ENCODE data around the gene PTPRJ.
"Not testable (repeated sequence)": the region's sequence is repeated elsewhere in the genome, so short reads cannot be mapped to it uniquely, and the experiment has no call there.

The PTPRJ gene

DNA sequence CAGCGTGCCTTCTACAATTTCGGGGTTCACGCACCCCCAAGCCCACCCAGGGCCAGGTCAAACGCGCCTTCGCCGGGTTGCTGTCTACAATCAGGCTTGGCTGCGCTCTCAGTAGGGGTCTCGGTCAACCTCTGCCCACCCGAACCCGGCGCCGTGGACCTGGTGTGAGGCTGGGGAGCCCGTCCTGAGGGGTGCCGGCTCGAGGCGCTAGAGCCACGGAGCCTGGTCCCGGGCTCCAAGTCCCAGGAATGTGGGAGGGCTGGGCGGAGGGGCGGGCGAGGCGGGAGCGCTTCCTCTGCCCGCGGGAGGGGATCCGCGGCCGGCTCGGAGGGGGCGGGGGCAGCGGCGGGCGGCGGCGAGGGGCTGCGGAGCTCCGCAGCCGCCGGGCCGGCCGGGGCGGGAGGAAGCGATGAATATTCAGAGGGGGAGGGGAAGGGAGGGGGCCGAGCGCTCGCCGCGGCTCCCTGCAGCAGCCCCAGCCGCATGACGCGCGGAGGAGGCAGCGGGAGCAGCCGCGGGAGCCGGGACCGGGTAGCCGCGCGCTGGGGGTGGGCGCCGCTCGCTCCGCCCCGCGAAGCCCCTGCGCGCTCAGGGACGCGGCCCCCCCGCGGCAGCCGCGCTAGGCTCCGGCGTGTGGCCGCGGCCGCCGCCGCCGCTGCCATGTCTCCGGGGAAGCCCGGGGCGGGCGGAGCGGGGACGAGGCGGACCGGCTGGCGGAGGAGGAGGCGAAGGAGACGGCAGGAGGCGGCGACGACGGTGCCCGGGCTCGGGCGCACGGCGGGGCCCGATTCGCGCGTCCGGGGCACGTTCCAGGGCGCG lies at the start of gene PTPRJ:
Gene PTPRJ (plus strand): TSS at position 472 of the 819 bp plus-strand sequence. CDS start 354 bp downstream, outside the sequence.
- no peak for FAIRE-seq

DNA sequence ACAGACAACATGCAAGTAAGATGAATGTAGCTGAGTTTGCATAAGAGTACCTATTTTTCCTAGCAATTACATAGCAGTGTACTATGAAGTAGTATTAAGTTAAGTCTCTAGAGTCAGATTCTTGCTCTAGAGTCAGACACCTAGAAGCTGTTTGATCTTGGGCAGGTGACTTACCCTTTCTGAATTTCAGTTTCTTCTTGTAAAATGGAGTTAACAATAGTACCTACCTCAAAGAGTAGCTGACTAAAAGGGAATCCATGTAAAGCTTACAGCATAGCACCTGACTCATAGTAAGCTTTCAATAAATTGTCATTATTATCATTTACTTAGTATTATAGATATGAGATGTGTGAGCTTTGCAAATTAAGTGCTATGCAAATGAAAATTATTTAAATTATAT lies 47.8 kb upstream of the PTPRJ start:
- no peak for FAIRE-seq

DNA sequence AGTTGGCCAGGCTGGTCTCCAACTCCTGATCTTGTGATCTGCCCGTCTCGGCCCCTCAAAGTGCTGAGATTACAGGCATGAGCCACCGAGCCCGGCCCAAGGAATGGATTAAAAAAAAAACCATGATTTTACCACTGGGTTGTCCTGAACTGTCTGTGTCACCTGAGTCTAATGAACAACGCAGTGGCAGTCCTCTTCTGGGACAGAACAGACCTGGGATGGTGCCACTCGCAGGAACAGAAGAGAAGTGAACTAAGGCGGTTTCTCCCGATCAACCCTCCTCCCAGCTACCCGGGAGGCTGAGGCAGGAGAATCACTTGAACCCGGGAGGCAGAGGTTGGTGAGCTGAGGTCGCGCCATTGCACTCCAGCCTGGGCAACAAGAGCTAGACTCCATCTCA lies 46.6 kb upstream of the PTPRJ start:
- not testable (repeated sequence) for FAIRE-seq

DNA sequence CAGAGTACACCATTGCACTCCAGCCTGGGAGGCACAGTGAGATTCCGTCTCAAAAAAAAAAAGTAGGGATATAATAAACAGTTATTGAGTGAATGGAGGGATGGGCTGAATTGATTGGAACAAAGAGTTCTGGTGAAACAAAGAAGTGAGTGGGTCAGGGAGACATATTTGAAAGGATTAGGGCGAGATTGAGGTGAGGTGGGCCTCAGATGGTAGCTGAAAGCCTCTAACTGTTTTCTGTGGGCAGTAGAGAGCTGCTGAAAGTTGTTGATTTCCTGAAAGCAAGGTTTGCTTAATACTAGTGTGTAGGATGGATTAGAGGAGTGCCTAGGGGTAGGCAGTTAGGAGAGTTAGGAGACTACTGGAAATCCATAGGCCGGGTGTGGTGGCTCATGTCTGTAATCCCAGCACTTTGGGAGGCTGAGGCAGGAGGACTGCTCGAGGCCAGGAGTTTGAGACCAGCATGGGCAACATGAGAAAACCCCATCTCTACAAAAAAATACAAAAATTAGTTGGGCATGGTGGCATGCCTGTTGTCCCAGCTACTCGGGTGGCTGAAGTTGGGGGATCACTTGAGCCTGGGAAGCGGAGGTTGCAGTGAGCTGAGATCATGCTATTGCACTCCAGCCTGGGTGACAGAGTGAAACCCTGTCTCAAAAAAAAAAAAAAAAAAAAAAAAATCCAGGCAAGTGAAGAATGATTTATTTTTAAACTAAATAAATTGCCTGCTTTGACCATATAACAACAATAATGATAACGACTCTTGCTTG lies 41.4 kb upstream of the PTPRJ start:
- no peak for FAIRE-seq

DNA sequence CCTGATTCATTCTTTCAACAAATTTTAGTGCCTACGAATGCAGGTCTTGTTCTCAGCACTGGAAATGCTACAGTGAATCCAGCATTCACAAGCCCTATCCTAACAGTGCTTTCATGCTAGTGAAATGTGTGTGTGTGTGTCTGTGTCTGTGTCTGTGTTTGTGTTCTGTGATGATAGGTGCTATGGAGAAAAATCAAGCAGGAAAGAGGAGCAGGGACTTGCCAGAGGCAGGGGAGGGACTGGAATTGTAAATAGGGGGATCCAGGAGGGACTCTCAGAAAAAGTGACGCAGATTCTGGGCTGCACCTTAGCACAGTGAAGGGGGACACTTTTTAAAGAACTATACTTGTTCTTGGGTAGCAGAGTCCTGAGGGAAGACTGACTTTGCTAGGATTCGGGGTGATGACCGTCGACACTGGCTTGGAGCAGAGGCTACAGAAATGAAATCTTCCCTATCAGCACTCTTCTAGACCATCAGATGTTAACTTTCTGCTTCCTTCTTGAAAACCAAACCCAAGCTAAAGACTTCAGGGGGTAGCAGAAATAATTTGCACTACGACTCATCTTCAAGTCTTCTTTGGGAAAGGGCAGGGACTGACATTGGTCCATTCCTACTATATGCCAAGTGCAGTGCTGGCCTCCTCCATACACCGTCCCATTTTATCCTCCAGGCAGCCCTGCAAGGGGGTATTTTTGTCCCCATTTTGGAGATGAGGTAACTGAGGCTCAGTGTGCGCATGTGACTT lies 39.3 kb upstream of the PTPRJ start:
- FAIRE-seq, result no peak

DNA sequence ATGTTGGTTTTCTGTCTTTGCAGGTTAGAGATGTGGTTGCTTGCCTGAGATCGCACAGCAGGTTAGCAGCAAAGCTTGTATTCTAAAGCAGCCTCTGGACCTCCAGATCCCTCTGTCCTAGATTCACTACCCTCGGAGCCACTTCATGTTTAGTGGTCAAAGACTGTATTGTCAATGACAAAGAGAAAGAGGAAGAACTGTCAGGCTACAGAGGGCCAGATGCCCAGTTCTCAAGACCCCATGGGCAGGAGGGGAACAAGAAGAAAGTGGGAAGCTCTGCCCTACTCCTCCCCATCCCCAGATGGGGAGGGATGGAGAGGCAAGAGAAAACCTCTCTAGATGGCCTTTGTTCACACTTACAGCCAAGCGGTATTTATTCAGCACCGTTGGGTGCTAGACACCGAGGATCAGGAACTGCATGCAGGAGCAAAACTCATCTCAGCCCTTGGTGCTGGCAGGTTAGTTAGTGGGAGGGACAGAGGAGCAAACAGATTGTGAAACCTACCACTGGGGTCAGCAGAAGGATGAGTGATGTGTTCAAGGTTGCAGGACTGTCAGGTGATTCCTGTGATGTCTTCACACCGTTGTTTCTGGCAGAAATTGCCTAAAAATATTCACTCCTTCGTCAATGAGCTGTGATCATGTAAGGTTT lies 38.3 kb upstream of the PTPRJ start:
- FAIRE-seq, result no peak

DNA sequence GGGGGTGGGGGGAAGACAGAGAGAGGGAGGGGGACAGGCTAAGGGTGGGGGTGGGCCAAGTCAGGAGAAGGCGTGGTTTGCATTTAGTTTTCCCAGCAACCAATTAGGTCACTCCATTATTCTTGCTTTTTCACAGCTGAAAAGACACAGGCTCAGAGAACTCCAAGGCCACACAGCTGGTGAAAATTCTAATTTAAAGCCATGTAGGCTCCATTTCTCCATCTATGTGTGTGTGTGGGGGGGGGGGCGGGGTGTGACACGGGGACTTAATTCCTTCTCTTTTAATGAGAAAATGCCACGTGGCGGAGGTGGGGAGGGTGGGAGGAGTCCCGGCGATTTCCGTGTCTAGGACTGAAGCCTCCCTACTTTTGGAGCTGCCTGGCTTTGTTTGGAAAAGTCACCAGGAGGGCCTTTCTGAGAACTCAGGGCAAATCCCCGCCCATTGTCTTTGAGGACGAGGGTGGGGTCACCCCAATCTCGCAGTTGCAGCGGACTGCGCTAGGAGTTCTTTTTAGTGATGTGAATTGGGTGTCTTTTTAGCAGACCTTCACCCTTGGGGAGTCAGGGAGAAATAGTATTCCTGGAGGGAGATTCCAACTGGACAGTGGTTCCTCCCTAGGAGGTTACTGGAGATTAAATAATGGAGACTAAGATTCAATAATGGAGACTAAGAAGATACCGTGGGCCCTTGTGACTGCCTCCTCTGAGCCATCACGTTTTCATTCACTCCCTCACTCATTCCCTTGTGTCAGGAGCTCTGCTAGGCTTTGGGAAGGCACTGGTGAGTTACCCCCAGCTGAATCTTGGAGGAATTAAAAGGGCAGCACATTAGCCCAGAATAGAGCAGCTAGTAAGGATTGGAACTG lies 36.4 kb upstream of the PTPRJ start:
- no peak for FAIRE-seq

DNA sequence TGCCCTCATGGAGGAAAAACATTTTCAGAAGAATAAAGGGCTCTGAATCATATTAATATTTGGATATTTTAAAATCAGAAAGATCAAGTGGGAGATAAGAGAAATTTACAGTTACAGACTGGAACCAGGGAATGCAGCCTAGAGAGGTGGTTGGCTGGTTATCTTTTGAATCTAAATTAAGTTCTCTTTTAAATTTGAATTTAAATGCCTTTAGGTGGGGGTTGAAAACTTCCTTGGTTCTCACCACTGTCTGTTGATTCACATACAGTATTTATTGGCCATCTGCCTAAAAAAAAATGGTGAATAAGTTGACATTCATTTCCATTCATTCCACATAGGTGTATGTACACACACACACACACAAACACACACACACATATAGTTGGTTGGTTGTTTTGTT lies 35.7 kb upstream of the PTPRJ start:
- no peak for FAIRE-seq

DNA sequence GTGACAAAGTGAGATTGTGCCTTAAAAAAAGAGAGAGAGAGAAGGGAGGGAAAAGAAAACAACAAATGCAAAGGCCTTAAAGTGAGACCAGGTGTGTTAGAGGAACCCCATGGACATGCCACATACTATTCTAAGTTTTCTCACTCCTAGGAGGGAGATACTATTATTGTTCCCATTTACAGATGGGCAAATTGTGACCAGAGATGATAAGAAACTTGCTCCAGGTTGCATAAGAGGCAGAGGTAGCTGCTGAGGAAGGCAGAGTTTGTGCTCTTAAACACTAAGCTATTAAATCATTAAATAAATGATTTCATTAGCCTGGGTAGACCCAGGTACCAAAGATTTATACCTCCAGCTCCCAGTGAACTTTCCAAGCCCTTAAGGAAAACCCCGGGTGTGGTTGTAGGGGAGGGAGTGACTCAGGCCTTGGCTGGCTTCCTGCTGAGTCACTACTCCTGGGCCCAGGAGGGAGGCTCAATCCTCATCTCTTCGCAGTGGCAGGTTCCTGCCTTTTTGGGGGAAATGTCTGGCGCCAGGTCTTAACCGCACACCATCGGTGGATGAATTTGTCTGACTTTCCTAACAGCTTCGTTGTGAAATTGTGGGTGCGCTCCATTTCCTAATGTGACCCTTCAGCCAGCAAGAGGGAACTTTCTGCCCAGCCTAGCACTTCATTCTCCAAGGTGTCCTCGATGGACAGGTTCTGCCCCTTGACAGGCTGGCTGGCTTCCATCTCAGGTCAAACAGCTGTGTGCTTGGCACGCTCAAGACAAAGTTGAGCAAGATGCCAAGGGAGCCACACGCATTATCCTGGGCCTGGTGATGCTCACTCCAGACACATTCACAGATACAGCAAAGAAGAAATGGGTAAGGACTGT lies 33.4 kb upstream of the PTPRJ start:
- FAIRE-seq, result no peak

DNA sequence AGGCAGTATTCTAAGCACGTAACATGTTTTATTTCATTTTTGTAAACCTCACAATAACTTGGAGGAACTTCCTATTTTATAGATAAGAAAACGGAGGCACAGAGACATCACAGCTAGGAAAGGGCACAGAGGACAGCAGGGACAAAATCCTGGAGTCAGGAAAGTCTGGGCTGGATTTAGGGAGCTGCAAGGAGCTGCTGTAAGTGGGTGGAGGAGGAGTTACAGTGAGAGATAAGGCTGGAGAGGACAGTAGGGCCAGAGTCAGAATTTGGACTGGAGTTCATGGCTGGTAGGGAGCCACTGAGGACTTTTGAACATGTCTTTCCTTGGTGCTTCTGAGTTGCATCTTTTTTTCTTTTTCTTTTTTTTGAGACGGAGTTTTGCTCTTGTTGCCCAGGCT lies 32.2 kb upstream of the PTPRJ start:
- FAIRE-seq, result no peak

DNA sequence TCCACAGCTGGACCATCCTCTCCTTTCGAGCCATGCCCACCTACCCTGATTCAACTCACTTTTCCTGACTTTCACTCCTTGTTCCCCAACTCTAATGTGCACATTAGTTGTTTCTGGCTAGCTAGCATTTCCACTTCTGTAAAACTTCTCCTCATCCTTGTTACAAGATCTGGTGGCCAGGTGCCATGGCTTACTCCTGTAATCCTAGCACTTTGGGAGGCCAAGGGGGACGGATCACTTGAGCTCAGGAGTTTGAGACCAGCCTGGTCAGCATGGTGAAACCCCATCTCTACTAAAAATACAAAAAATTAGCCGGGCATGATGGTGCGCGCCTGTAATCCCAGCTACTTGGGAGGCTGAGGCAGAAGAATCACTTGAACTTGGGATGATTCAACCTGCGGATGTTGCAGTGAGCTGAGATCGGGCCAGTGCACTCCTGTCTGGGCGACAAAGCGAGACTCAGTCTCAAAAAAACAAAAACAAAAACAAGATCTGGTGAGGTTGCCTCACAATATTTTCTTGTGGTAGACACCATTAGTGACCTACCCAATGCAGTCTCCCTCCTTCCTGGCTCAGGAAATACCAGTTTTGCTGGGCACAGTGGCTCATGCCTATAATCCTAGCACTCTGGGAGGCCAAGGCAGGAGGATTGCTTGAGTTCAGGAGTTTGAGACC lies 31.2 kb upstream of the PTPRJ start:
- FAIRE-seq, result not testable (repeated sequence)

DNA sequence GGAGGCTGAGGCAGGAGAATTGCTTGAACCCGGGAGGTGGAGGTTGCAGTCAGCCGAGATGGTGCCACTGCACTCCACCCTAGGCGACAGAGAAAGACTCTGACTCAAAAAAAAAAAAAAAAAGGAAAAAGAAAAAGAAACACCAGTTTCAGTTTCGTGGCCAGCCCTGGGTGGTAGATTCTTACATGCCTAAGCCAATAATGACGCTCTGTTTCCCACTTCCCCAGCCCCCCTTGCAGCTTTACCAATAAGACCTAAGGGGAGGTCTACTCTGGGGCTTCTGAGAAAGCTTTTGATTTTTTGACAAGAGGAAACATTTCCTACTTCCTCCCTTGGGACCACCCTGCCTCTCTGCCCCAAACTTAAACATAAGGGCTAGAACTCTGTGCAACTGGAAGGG lies 30.0 kb upstream of the PTPRJ start:
- FAIRE-seq, result no peak

DNA sequence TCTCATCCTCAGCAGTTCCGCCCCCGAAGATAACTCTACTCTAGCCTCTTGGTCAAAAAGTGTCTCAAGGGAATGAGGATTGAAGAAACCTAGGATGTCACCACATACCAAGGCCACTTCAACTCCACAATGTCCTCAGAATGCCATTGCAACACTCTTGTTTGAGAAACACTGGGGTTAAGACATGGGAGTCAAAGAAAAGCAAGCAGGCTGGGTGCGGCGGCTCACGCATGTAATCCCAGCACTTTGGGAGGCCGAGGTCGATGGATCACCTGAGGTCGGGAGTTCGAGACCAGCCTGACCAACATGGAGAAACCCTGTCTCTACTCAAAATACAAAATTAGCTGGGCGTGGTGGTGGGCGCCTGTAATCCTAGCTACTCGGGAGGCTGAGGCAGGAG lies 28.9 kb upstream of the PTPRJ start:
- not testable (repeated sequence) for FAIRE-seq

DNA sequence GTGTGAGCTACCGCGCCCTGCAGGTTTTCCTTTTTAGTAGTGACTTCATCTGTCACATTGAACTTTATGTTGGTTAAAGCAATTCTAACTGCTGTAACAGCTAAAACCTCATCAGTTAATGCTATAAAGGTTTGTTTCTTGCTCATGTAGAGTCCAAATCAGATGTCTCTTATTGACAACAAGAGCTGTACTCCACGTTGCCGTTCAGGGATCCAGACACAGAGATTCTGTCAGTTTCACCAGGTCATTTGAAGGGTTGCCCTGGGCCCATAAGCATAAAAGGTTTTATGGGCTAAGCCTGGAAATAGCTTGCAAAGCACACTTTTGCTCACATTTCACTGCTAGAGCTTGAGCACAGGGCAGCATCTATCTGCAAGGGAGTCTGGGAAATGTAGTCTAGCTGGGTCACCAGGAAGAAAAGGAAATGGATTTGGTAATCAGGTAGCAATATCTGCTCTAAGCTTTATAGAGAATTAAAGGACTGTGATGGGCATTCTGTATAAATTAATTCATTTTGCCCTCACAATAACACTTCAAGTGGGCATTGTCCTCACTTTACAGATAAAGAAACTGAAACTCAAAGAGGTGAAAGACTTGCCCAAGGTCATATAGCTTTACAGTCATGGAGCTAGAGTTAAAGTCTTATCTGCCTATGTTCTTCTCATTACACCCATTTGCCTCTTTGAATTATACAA lies 25.2 kb upstream of the PTPRJ start:
- no peak for FAIRE-seq

DNA sequence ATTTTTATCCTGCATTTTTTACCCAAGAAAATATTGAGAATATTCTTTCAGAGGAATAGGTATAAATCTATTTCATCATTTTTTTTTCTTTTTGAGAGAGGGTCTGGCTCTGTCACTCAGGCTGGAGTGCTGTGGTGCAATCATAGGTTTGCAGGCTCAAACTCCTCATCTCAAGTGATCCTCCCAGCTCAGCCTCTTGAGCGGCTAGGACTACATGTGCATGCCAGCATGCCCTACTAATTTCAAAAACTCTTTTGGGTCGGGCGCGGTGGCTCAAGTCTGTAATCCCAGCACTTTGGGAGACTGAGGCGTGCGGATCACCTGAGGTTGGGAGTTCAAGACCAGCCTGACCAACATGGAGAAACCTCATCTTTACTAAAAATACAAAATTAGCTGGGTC lies 20.3 kb upstream of the PTPRJ start:
- FAIRE-seq, result no peak

DNA sequence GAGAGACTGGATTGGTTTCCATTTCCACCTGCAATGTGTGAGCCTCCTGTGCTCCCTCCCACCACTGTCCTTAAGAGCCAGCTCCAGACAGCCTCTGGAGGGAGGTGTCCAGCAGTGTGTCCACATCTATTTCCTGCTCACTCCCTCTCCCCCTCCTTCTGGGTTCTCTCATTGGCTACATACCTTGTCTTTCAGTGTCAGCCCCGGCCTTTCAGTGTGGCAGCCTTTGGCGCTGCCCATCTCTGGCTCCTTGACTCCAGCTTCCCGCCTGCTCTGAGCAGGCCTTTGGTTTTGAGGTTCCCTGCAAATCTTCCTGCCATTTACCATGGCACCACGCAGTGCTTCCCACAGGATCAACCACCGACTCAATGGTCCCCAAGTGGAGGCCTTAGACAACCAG lies 19.0 kb upstream of the PTPRJ start:
- no peak for FAIRE-seq

DNA sequence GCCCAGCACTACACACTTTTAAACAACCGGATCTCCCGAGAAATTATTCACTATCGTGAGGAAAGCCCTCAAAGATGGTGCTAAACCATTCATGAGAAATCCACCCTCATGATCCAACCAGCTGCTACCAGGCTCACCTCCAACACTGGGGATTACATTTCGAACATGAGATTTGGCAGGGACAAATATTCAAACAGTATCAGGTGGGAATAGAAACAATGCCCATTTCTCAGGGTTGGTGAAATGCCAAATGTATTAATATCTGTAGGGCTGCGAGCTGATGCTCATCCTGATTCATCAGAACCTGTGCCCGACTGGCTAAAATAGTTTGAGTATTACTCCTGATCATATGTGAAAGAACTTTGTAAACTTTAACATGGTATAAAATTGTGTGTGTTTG lies 15.8 kb upstream of the PTPRJ start:
- FAIRE-seq, result no peak

DNA sequence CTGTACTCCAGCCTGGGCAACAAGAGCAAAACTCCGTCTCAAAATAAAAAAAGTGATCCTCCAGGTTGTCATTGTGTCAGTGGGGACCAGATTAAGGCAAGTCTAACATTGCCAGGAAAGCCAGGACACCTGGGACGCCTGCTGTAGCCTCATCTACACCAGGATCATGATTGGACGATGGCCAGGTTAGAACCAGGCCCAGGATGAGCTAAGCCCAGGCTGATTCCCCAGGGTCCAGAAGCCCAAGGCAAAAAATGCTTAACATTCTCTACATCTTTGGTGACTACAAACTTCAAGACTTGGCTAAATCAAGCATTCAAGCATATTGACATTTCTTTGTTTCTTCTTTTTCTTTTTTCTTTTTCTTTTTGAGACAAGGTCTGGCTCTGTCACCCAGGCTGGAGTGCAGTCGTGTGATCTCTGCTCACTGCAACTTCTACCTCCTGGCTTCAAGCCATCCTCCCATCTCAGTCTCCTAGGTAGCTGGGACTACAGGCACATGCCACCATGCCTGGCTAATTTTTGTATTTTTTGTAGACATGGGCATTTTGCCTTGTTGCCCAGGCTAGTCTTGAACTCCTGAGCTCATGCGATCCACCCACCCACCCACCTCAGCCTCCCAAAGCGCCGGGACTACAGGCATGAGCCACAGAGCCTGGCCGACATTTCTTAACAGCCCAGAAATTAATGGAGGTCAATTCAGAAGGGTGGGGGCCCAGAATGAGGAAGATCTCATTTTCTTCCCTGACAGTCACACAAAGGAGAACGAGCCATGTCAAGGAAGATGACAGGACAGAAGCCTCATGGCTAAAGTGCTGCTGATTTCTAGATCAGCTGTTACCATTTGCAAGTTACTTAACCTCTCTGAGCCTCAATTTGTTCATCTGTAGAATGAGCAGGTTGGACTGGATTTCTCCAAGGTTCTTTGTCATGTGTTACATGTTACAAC lies 12.5 kb upstream of the PTPRJ start:
- no peak for FAIRE-seq

DNA sequence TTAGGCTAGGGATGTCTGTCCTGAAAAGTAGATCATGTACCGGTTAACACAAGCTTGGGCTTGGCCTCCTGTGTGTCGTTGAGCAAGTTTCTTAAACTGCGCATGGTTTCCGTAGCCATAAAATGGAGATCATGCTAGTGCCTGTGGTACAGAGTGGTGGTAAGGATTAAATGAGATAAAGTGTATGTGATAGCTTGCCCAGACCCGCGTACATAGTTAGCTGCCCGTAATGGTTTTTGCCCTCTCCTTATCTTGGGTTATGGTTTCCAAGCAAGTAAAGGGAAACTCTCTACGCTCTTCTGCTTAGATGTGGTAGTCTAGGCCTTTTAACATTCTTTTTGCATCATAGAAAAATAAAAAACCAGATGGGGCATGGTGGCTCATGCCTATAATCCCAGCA lies 11.0 kb upstream of the PTPRJ start:
- FAIRE-seq, result no peak

Data from TTC549 (cell line).